ENCODE results near the gene TXNDC15.

DNA sequence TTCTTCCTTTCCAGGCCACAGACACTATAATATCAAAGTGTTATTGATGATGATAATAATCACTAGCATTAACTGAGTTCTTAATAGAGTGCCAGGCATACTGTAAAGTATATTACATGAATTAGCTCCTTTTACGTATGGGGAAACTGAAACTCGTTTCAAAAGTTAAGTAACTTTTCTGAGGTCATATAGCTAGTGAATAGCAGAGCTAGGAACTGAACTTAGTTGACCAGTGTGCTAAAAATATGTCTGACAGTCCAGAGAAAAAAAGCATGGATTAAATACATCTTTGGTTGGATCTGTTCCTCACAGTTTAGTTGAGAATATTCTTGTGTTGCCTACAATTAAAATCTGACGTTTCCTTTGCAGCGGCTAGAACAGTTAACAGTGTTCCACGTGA lies 75.1 kb downstream of the TXNDC15 start:
- TF ChIP-seq, protein P1, sequence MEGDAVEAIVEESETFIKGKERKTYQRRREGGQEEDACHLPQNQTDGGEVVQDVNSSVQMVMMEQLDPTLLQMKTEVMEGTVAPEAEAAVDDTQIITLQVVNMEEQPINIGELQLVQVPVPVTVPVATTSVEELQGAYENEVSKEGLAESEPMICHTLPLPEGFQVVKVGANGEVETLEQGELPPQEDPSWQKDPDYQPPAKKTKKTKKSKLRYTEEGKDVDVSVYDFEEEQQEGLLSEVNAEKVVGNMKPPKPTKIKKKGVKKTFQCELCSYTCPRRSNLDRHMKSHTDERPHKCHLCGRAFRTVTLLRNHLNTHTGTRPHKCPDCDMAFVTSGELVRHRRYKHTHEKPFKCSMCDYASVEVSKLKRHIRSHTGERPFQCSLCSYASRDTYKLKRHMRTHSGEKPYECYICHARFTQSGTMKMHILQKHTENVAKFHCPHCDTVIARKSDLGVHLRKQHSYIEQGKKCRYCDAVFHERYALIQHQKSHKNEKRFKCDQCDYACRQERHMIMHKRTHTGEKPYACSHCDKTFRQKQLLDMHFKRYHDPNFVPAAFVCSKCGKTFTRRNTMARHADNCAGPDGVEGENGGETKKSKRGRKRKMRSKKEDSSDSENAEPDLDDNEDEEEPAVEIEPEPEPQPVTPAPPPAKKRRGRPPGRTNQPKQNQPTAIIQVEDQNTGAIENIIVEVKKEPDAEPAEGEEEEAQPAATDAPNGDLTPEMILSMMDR (optimal IDR thresholded peaks at IDR 0.05 in 1 of 3, IDR thresholded peaks at IDR 0.05 in 1 of 3, conservative IDR thresholded peaks at IDR 0.05 in 1 of 3; ENCODE audit: extremely low read depth in 1 of 3, insufficient read depth in 2 of 3, low read length in 3 of 3) = no peak
- no peak for TF ChIP-seq EZH2 (IDR thresholded peaks at IDR 0.05; ENCODE audit: low read length)
